H9 (cell line): Measurements from ENCODE around the gene PIP4K2A. TPM values are rescaled to one million over a fixed set of nuclear protein-coding genes. Genes with fewer than 3 reads are reported as not detected.
A peak's percentile ranks its signal among the peaks of the same experiment; 100 is the strongest.

Source experiments
- DNase-seq: peaks from one replicate; pipeline ENCODE4 v3.0.0-alpha.2; 2017
- H2AFZ ChIP-seq: one replicate; pipeline ENCODE4 v1.6.1; 2013; ENCODE audit warnings: mild to moderate bottlenecking, low read length, control low read depth, moderate library complexity
- H2AK5ac ChIP-seq: 2 replicates; pipeline ENCODE4 v1.6.1; 2013; ENCODE audit warnings: low read length, control low read depth, mixed read lengths; ENCODE audit not compliant: insufficient read length
- H2BK120ac ChIP-seq: one replicate; pipeline ENCODE4 v1.6.1; 2013; ENCODE audit warnings: low read depth, mild to moderate bottlenecking, low read length, control low read depth, inconsistent platforms; ENCODE audit not compliant: poor library complexity, severe bottlenecking
- H2BK12ac ChIP-seq: 2 replicates; pipeline ENCODE4 v1.6.1; 2013; ENCODE audit warnings: low read length, control low read depth, mixed read lengths, low read depth; ENCODE audit not compliant: insufficient read length
- H2BK15ac ChIP-seq: 2 replicates; pipeline ENCODE4 v1.6.1; 2013; ENCODE audit warnings: low read depth, low read length, control low read depth
- H2BK20ac ChIP-seq: one replicate; pipeline ENCODE4 v1.6.1; 2013; ENCODE audit warnings: low read depth, mild to moderate bottlenecking, low read length, control low read depth, inconsistent platforms; ENCODE audit not compliant: poor library complexity, severe bottlenecking
- H2BK5ac ChIP-seq: 2 replicates; pipeline ENCODE4 v1.6.1; 2013; ENCODE audit warnings: low read length, control low read depth, mixed read lengths; ENCODE audit not compliant: insufficient read length
- H3K14ac ChIP-seq: 2 replicates; pipeline ENCODE4 v1.6.1; 2013; ENCODE audit warnings: low read length, control low read depth; ENCODE audit not compliant: insufficient read depth
- H3K18ac ChIP-seq: 2 replicates; pipeline ENCODE4 v1.6.1; 2013; ENCODE audit warnings: low read depth, mild to moderate bottlenecking, mixed read lengths, low read length, control low read depth; ENCODE audit not compliant: insufficient read length
- H3K23ac ChIP-seq: 2 replicates; pipeline ENCODE4 v1.6.1; 2013; ENCODE audit warnings: low read length, control low read depth, mixed read lengths, low read depth; ENCODE audit not compliant: insufficient read length
- H3K23me2 ChIP-seq: 2 replicates; pipeline ENCODE4 v1.6.1; 2013; ENCODE audit warnings: low read depth, mild to moderate bottlenecking, mixed read lengths, low read length, control low read depth; ENCODE audit not compliant: insufficient read length, poor library complexity, severe bottlenecking
- H3K27ac ChIP-seq: 2 replicates; pipeline ENCODE4 v1.5.1; 2013; ENCODE audit warnings: low read length, control low read depth, mixed read lengths, low read depth; ENCODE audit not compliant: insufficient read length
- H3K27me3 ChIP-seq: 2 replicates; pipeline ENCODE4 v1.6.1; 2013; ENCODE audit warnings: low read length, control low read depth, inconsistent platforms; ENCODE audit not compliant: insufficient read depth
- H3K4ac ChIP-seq: 2 replicates; pipeline ENCODE4 v1.6.1; 2013; ENCODE audit warnings: low read depth, mild to moderate bottlenecking, control low read depth, inconsistent platforms, low read length, moderate library complexity
- H3K4me1 ChIP-seq: 2 replicates; pipeline ENCODE4 v1.6.1; 2013; ENCODE audit warnings: low read length, control low read depth, inconsistent platforms; ENCODE audit not compliant: insufficient read depth
- H3K4me2 ChIP-seq: 2 replicates; pipeline ENCODE4 v1.6.1; 2013; ENCODE audit warnings: low read length, control low read depth, mixed read lengths; ENCODE audit not compliant: insufficient read length, insufficient read depth
- H3K56ac ChIP-seq: 2 replicates; pipeline ENCODE4 v1.6.1; 2013; ENCODE audit warnings: low read depth, mild to moderate bottlenecking, mixed read lengths, low read length, control low read depth; ENCODE audit not compliant: insufficient read length
- H3K79me1 ChIP-seq: 2 replicates; pipeline ENCODE4 v1.6.1; 2013; ENCODE audit warnings: low read depth, mild to moderate bottlenecking, moderate library complexity, low read length, control low read depth, inconsistent platforms; ENCODE audit not compliant: insufficient read depth, poor library complexity, severe bottlenecking
- H3K79me2 ChIP-seq: 2 replicates; pipeline ENCODE4 v1.6.1; 2013; ENCODE audit warnings: low read length, control low read depth, inconsistent platforms; ENCODE audit not compliant: insufficient read depth
- H3K9ac ChIP-seq: 2 replicates; pipeline ENCODE4 v1.6.1; 2013; ENCODE audit warnings: low read length, control low read depth, mixed read lengths; ENCODE audit not compliant: insufficient read length; ENCODE audit errors: extremely low read depth
- H3K9me3 ChIP-seq: one replicate; pipeline ENCODE4 v1.6.1; 2013; ENCODE audit warnings: low read depth, low read length, inconsistent platforms; ENCODE audit not compliant: control insufficient read depth
- H3T11ph ChIP-seq: one replicate; pipeline ENCODE4 v1.6.1; 2013; ENCODE audit warnings: mild to moderate bottlenecking, low read length, control low read depth, inconsistent platforms
- H4K20me1 ChIP-seq: one replicate; pipeline ENCODE4 v1.6.1; 2013; ENCODE audit not compliant: control insufficient read depth, insufficient read length, insufficient read depth
- H4K5ac ChIP-seq: 2 replicates; pipeline ENCODE4 v1.6.1; 2013; ENCODE audit warnings: low read depth, mild to moderate bottlenecking, mixed read lengths, low read length, control low read depth; ENCODE audit not compliant: insufficient read length
- H4K8ac ChIP-seq: replicated peaks from 2 replicates; pipeline ENCODE4 v1.6.1; 2013; ENCODE audit warnings: low read length, control low read depth, mixed read lengths, low read depth; ENCODE audit not compliant: insufficient read length
- H4K91ac ChIP-seq: 2 replicates; pipeline ENCODE4 v1.6.1; 2013; ENCODE audit warnings: low read depth, mild to moderate bottlenecking, moderate library complexity, mixed read lengths, low read length, control low read depth; ENCODE audit not compliant: insufficient read length
- H3K27ac Mint-ChIP-seq, 3 experiments: 2 replicates in 2 of 3; 3 replicates in 1 of 3; pipeline ENCODE4 v1.8.0; 2020 to 2021; ENCODE audit warnings: mixed read lengths in 3 of 3, mild to moderate bottlenecking in 1 of 3, moderate library complexity in 1 of 3
- H3K27me3 Mint-ChIP-seq: 2 replicates; pipeline ENCODE4 v1.8.0; 2021; ENCODE audit warnings: low read depth, mild to moderate bottlenecking, moderate library complexity, mixed read lengths
- H3K36me3 Mint-ChIP-seq, 3 experiments: 2 replicates in 2 of 3; 3 replicates in 1 of 3; pipeline ENCODE4 v1.8.0; 2020 to 2021; ENCODE audit warnings: low read depth in 3 of 3, mixed read lengths in 3 of 3; ENCODE audit not compliant: insufficient read depth in 1 of 3
- H3K4me1 Mint-ChIP-seq, 2 experiments: 2 replicates each; pipeline ENCODE4 v1.8.0; 2020; ENCODE audit warnings: mixed read lengths in 2 of 2
- H3K4me3 Mint-ChIP-seq, 2 experiments: 2 replicates in 1 of 2; 3 replicates in 1 of 2; pipeline ENCODE4 v1.8.0; 2020 to 2021; ENCODE audit warnings: mild to moderate bottlenecking in 2 of 2, mixed read lengths in 2 of 2, moderate library complexity in 1 of 2
- H3K9me3 Mint-ChIP-seq, 2 experiments: 2 replicates in 1 of 2; 3 replicates in 1 of 2; pipeline ENCODE4 v1.8.0; 2020; ENCODE audit warnings: mild to moderate bottlenecking in 2 of 2, mixed read lengths in 2 of 2, moderate library complexity in 1 of 2
- CTCF ChIP-seq: fragments of 200-600 bp; sonication (generic); conservative IDR thresholded peaks from 3 replicates; pipeline ENCODE4 v1.8.0; 2021; ENCODE audit warnings: antibody characterized with exemption, mild to moderate bottlenecking
- WGBS: extraction: QIAGEN DNeasy Blood & Tissue Kit; methylation state at CpG from one replicate; pipeline ENCODE4 v1.1.7; 2013; ENCODE audit warnings: missing lambda C conversion rate, low lambda C conversion rate, mixed read lengths; ENCODE audit not compliant: insufficient read length; ENCODE audit errors: extremely low coverage; 5-methylcytosine and 5-hydroxymethylcytosine counted together
- total RNA-seq: library from RNA; stranded (reverse); gene quantifications from 2 replicates; pipeline ENCODE4 v1.2.1, GENCODE V29; 2021

PIP4K2A gene
- total RNA-seq, 1 experiment from 2014 or later, result 33.6 TPM

GRCh38 chr10:22610610-22611009 lies 103.8 kb downstream of the PIP4K2A start:
- Histone ChIP-seq H2BK5ac (no peak overlapping the region), H4K91ac (no peak overlapping the region), H4K20me1 (no peaks in the 10 kb centered on the region), H4K5ac (no peak overlapping the region), H3K56ac (no peak overlapping the region), H3K23ac (no peak overlapping the region), H3K9ac (no peak overlapping the region), H2BK12ac (no peak overlapping the region), H3K9me3 (no peaks in the 10 kb centered on the region), H2AK5ac (no peak overlapping the region), H4K8ac (no peak overlapping the region), H3K27me3 (peaks cover 1% of the 10 kb centered on the region; the same call in 1 of the 2 replicates), H2BK120ac (no peak overlapping the region), H3T11ph (no peak overlapping the region), H3K4me2 (no peak overlapping the region), H3K4ac (no peak overlapping the region), H3K18ac (no peak overlapping the region), H3K23me2 (no peaks in the 10 kb centered on the region), H3K79me2 (no peaks in the 10 kb centered on the region; the same call in 1 of the 2 replicates), H3K4me1 (peaks cover 14% of the 10 kb centered on the region), H2AFZ (no peak overlapping the region), H3K14ac (no peak overlapping the region), H3K79me1 (no peaks in the 10 kb centered on the region), H2BK15ac (no peak overlapping the region), H2BK20ac (no peak overlapping the region), H3K27ac (no peak overlapping the region)
- WGBS, result no CpG with 5 or more reads among the region's 5 CpGs
- H3K27me3 Mint-ChIP-seq, result no peaks in the 10 kb centered on the region
- H3K9me3 Mint-ChIP-seq, result peaks cover 6 to 13% of the 10 kb centered on the region in 2 experiments; a peak in 2 of 5 replicates
- H3K27ac Mint-ChIP-seq, result peak overlapping the region; percentile 71 to 96 (median 88); a peak in 6 of 7 replicates
- TF ChIP-seq CTCF, result no peak
- DNase-seq, result no peak
- peaks cover 49 to 51% of the 10 kb centered on the region in 2 experiments for H3K4me1 Mint-ChIP-seq
- no peak overlapping the region for H3K4me3 Mint-ChIP-seq
- peaks cover 30 to 53% (median 42%) of the 10 kb centered on the region in 3 experiments for H3K36me3 Mint-ChIP-seq
